Astrocyte of the spinal cord (primary cell): ENCODE results near the gene RPGR.
A peak's percentile ranks its signal among the peaks of the same experiment; 100 is the strongest.

ENCODE experiments used
- DNase-seq: peaks from one replicate; pipeline ENCODE4 v3.0.0; 2011; ENCODE audit warnings: low read depth, low spot score
- H3K4me3 ChIP-seq: 2 replicates; pipeline ENCODE4 v1.5.1; 2011; ENCODE audit warnings: low read depth, mild to moderate bottlenecking, low read length, moderate library complexity
- in situ Hi-C: cut with HindIII; loops from 2 replicates; pipeline ENCODE4 v1.10.0; 2017; ENCODE audit warnings: low sequenced_read_pairs
- TF ChIP-seq, protein P1 (sequence below): IDR thresholded peaks from 2 replicates; pipeline ENCODE4 v1.5.1; 2012; ENCODE audit warnings: low read depth, mild to moderate bottlenecking, low read length, inconsistent platforms

Gene RPGR

GRCh38 chrX:38282049-38282448, 45.3 kb downstream of the RPGR start:
- in situ Hi-C loops = no loop called here
- no peak for DNase-seq
- H3K4me3 ChIP-seq = no peak overlapping the region
- TF ChIP-seq, protein P1, sequence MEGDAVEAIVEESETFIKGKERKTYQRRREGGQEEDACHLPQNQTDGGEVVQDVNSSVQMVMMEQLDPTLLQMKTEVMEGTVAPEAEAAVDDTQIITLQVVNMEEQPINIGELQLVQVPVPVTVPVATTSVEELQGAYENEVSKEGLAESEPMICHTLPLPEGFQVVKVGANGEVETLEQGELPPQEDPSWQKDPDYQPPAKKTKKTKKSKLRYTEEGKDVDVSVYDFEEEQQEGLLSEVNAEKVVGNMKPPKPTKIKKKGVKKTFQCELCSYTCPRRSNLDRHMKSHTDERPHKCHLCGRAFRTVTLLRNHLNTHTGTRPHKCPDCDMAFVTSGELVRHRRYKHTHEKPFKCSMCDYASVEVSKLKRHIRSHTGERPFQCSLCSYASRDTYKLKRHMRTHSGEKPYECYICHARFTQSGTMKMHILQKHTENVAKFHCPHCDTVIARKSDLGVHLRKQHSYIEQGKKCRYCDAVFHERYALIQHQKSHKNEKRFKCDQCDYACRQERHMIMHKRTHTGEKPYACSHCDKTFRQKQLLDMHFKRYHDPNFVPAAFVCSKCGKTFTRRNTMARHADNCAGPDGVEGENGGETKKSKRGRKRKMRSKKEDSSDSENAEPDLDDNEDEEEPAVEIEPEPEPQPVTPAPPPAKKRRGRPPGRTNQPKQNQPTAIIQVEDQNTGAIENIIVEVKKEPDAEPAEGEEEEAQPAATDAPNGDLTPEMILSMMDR = peak; percentile 52

DNA sequence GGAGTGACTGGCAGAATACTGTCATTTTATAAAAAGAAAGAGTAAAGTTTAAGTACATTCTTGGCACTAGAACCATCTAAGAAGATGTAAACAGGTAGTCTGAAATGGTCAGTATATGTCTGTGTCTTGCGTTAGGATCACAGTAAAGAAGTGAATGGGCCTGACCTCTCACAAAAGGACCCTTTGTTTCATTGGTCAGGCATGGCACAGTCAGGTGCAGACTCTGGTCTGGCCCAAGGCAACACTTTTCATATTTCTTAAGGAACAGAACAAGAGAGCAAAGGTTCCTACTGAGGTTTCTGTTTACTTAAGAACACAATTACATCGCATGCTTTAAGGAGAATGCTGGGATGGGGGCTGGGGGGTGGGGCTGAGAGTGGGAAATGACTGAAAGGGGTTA, 48.1 kb downstream of the RPGR start:
- TF ChIP-seq, protein P1 = no peak
- in situ Hi-C loops = no loop called here
- DNase-seq = peak; percentile 17
- no peak overlapping the region for H3K4me3 ChIP-seq

DNA sequence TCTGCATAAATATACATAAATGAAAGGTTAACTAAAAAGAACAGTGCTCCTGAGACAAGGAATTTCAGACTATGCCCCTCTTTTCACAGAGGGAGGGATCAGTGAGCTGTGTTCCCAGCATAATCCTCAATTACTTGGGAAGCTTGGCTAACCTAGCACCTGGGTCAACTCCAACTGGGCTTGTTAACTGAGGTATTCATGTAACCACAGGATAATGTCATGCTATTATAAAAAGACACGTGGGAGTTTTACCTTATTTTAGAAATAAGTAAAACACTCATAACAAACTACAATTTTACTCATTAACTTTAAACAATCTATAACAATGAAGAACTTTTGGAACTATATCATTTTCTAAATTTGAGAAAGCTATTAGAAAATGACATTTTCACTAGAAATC, 48.6 kb downstream of the RPGR start:
- TF ChIP-seq, protein P1 = no peak
- DNase-seq = peak; percentile 38
- in situ Hi-C loops = no loop called here
- no peak overlapping the region for H3K4me3 ChIP-seq

GRCh38 chrX:38277802-38278201, 49.5 kb downstream of the RPGR start:
- TF ChIP-seq, protein P1 = no peak
- in situ Hi-C loops = no loop called here
- no peak overlapping the region for H3K4me3 ChIP-seq
- no peak for DNase-seq

- in situ Hi-C loops = no loop called here
- DNase-seq = no peak
- TF ChIP-seq, protein P1 = no peak
- no peak overlapping the region for H3K4me3 ChIP-seq
Observed at GRCh38 chrX:38277136-38277535, 50.2 kb downstream of the RPGR start.

GRCh38 chrX:38276089-38276488, 51.2 kb downstream of the RPGR start:
- TF ChIP-seq, protein P1 = no peak
- in situ Hi-C loops = no loop called here
- no peak for DNase-seq
- no peak overlapping the region for H3K4me3 ChIP-seq

DNA sequence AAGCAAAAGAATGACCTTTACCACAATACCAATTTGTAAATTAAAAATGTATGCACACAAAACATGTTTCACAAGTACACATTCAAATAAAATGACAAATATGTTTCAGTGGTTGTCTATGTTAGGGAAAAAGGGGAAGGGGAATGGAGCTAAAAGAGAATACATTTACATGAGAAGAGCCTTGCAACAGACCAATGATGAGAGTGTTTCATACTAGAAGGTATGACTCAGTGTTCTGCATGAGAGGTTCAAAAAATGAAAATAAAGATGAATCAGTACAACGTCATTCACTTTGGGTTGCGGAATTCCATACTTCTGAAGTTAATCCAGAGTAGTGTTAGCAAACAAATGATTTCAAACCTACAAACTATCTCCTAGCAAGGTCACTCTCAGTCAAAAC, 51.7 kb downstream of the RPGR start:
- in situ Hi-C loops = no loop called here
- peak; percentile 87 for DNase-seq

More for the DNA sequence above, 51.7 kb downstream of the RPGR start:
- TF ChIP-seq, protein P1 = no peak
- H3K4me3 ChIP-seq = no peak overlapping the region
